ENCODE data around the gene CCDC110. TPM values are rescaled to one million over a fixed set of nuclear protein-coding genes. Genes with fewer than 3 reads are reported as not detected.

Gene CCDC110
- total and polyA plus RNA-seq, 2 of the 13 experiments (the other 11 are each of a cell fraction or from before 2014, with no cell fraction given) = not detected

DNA sequence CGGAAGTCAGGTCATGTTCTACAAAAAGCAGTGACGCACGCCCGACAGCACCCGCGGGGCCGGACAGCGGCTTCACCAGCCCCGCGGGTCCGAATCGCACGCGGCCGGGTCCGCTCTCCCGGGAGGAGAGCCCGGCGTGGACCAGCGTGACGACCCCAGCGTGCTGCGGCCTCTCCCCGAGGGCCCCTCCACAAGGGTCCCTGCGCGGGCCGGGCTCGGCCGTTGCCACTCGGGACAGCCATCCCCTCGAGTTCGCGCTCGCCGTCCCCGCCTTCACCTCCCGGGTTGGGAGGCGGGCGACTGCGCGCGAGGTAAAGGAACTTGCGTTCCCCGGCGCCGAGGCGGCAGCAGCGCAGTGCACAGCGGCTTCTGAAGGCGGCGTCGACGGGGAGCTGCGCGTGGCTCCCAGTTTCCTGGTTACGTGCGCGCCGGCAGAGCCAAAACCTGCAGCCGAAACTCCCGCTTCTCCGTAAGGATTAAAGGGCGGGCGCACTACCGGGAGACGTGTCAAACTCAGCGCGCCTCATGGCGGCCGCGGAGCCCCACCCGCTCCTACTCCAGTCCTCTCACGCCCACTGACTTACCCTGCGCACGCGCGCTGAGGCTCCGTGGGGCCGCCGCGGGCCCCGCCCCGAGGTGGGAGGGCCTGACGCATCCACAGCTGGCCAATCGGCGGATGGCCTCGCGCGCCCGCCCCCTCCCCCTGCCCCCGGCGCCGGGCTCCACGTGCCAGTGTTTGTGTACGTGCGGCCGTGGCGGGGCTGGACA, 75.4 kb downstream of the CCDC110 start (continued):
- TF ChIP-seq, protein P1, sequence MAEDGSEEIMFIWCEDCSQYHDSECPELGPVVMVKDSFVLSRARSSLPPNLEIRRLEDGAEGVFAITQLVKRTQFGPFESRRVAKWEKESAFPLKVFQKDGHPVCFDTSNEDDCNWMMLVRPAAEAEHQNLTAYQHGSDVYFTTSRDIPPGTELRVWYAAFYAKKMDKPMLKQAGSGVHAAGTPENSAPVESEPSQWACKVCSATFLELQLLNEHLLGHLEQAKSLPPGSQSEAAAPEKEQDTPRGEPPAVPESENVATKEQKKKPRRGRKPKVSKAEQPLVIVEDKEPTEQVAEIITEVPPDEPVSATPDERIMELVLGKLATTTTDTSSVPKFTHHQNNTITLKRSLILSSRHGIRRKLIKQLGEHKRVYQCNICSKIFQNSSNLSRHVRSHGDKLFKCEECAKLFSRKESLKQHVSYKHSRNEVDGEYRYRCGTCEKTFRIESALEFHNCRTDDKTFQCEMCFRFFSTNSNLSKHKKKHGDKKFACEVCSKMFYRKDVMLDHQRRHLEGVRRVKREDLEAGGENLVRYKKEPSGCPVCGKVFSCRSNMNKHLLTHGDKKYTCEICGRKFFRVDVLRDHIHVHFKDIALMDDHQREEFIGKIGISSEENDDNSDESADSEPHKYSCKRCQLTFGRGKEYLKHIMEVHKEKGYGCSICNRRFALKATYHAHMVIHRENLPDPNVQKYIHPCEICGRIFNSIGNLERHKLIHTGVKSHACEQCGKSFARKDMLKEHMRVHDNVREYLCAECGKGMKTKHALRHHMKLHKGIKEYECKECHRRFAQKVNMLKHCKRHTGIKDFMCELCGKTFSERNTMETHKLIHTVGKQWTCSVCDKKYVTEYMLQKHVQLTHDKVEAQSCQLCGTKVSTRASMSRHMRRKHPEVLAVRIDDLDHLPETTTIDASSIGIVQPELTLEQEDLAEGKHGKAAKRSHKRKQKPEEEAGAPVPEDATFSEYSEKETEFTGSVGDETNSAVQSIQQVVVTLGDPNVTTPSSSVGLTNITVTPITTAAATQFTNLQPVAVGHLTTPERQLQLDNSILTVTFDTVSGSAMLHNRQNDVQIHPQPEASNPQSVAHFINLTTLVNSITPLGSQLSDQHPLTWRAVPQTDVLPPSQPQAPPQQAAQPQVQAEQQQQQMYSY (CRISPR knock-in tag; IDR thresholded peaks at IDR 0.05) = peak; percentile 44
- TF ChIP-seq ZNF615 (CRISPR knock-in tag; IDR thresholded peaks at IDR 0.05; ENCODE audit: borderline replicate concordance) (peak; percentile 92; the same call in 1 of the 2 replicates), CEBPB (IDR thresholded peaks at IDR 0.05; ENCODE audit: borderline replicate concordance, low read depth, low read length) (no peak), ZNF737 (CRISPR knock-in tag; IDR thresholded peaks at IDR 0.05; ENCODE audit: borderline replicate concordance) (peak; percentile 97), TRIM24 (CRISPR knock-in tag; IDR thresholded peaks at IDR 0.05) (no peak), IKZF4 (CRISPR knock-in tag; IDR thresholded peaks at IDR 0.05; ENCODE audit: borderline replicate concordance, low read depth, not compliant biosample characterization) (peak; percentile 91), EHMT2 (IDR thresholded peaks at IDR 0.05; ENCODE audit: borderline replicate concordance, low read depth, low read length) (no peak), SNRNP70 (IDR thresholded peaks at IDR 0.05; ENCODE audit: low read depth, low read length) (no peak), XBP1 (CRISPR knock-in tag; IDR thresholded peaks at IDR 0.05) (peak; percentile 83), HOXA5 (CRISPR knock-in tag; IDR thresholded peaks at IDR 0.05) (peak; percentile 92), ZNF207 (IDR thresholded peaks at IDR 0.05; ENCODE audit: borderline replicate concordance) (no peak), KDM5B (CRISPR knock-in tag; IDR thresholded peaks at IDR 0.05; ENCODE audit: borderline replicate concordance) (peak; percentile 99), SYNCRIP (IDR thresholded peaks at IDR 0.05; ENCODE audit: insufficient read depth, low read depth, low read length) (no peak), GPN1 (CRISPR knock-in tag; IDR thresholded peaks at IDR 0.05; ENCODE audit: borderline replicate concordance) (peak; percentile 69; the same call in 1 of the 2 replicates), ZNF326 (CRISPR knock-in tag; IDR thresholded peaks at IDR 0.05; ENCODE audit: borderline replicate concordance) (0 out of 2 replicates have a peak, but pooled peaks have one; percentile 31), CHD2 (IDR thresholded peaks at IDR 0.05; ENCODE audit: low read depth, low read length) (no peak), FOXP1 (IDR thresholded peaks at IDR 0.05) (no peak), FOXP1 (CRISPR knock-in tag; IDR thresholded peaks at IDR 0.05) (peak; percentile 58; the same call in 1 of the 2 replicates), CBX1 (IDR thresholded peaks at IDR 0.05; ENCODE audit: low read depth) (no peak), MAFF (IDR thresholded peaks at IDR 0.05; ENCODE audit: low read depth, low read length) (no peak)
- TF ChIP-seq, protein P2, sequence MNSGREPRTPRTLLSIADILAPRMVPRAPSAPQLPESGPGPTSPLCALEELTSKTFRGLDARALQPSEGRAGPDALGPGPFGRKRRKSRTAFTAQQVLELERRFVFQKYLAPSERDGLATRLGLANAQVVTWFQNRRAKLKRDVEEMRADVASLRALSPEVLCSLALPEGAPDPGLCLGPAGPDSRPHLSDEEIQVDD (CRISPR knock-in tag; IDR thresholded peaks at IDR 0.05; ENCODE audit: borderline replicate concordance) = peak; percentile 99
- TF ChIP-seq, protein P3, sequence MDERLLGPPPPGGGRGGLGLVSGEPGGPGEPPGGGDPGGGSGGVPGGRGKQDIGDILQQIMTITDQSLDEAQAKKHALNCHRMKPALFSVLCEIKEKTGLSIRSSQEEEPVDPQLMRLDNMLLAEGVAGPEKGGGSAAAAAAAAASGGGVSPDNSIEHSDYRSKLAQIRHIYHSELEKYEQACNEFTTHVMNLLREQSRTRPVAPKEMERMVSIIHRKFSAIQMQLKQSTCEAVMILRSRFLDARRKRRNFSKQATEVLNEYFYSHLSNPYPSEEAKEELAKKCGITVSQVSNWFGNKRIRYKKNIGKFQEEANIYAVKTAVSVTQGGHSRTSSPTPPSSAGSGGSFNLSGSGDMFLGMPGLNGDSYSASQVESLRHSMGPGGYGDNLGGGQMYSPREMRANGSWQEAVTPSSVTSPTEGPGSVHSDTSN (CRISPR knock-in tag; IDR thresholded peaks at IDR 0.05) = no peak
- TF ChIP-seq, protein P4, sequence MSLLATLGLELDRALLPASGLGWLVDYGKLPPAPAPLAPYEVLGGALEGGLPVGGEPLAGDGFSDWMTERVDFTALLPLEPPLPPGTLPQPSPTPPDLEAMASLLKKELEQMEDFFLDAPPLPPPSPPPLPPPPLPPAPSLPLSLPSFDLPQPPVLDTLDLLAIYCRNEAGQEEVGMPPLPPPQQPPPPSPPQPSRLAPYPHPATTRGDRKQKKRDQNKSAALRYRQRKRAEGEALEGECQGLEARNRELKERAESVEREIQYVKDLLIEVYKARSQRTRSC (CRISPR knock-in tag; IDR thresholded peaks at IDR 0.05; ENCODE audit: low read depth) = peak; percentile 98
